Gastroesophageal sphincter (tissue), 4 donors: ENCODE results near the gene PDE6D. TPM values are rescaled to one million over a fixed set of nuclear protein-coding genes. Genes with fewer than 3 reads are reported as not detected.

ENCODE experiments used
- ATAC-seq: fragments of 150-250 bp; one replicate; pipeline ENCODE4 v1.9.1; 2016; ENCODE audit warnings: mild to moderate bottlenecking, moderate library complexity
- H3K27ac ChIP-seq, 4 donors: fragments of 200-600 bp; sonication (generic) in 3 of 4; 1 replicate in 3 of 4; 2 replicates in 1 of 4; pipeline ENCODE4 v1.5.1; 2016 to 2019
- H3K27me3 ChIP-seq: fragments of 200-600 bp; sonication (generic); one replicate; pipeline ENCODE4 v1.5.1; 2019
- H3K36me3 ChIP-seq, 2 donors: fragments of 200-600 bp; sonication (generic); one replicate each; pipeline ENCODE4 v1.5.1; 2019; ENCODE audit warnings: control low read depth in 1 of 2
- H3K4me1 ChIP-seq, 3 donors: fragments of 200-600 bp; sonication (generic); 1 replicate in 2 of 3; 2 replicates in 1 of 3; pipeline ENCODE4 v1.5.1; 2016 to 2019; ENCODE audit warnings: control low read depth in 2 of 3
- H3K4me3 ChIP-seq, 2 donors: fragments of 200-600 bp; sonication (generic); one replicate each; pipeline ENCODE4 v1.5.1; 2019; ENCODE audit warnings: mild to moderate bottlenecking in 1 of 2, moderate library complexity in 1 of 2
- H3K9me3 ChIP-seq, 3 donors: fragments of 200-600 bp; sonication (generic); one replicate each; pipeline ENCODE4 v1.5.1; 2017 to 2019; ENCODE audit warnings: control low read depth in 2 of 3
- EP300 ChIP-seq: sonication (generic); formaldehyde crosslinking; IDR thresholded peaks from one replicate; pipeline ENCODE4 v1.6.1; 2017; ENCODE audit warnings: antibody characterized with exemption, mild to moderate bottlenecking
- POLR2A ChIP-seq, 2 donors: fragments of 450-650 bp; IDR thresholded peaks; one replicate each; pipeline ENCODE4 v1.6.1; 2017; ENCODE audit warnings: antibody characterized with exemption in 2 of 2, mild to moderate bottlenecking in 2 of 2, moderate library complexity in 1 of 2
- POLR2AphosphoS5 ChIP-seq: sonication (generic); formaldehyde crosslinking; IDR thresholded peaks from one replicate; pipeline ENCODE4 v1.6.1; 2017; ENCODE audit warnings: antibody characterized with exemption
- WGBS, 2 donors: methylation state at CpG; one replicate each; pipeline ENCODE4 v1.1.5; 2018; ENCODE audit warnings: low coverage in 1 of 2; 5-methylcytosine and 5-hydroxymethylcytosine counted together
- total RNA-seq, 4 donors: library from RNA; depleted of rRNA; stranded (reverse); fragments of >200 nt; gene quantifications; one replicate each; pipeline ENCODE4 v1.1.0, GENCODE V29; 2016
- TF ChIP-seq, protein P1 (sequence below), 4 experiments: fragments of 200-600 bp in 2 of 4; fragments of 450-650 bp in 2 of 4; sonication (generic) in 1 of 4; IDR thresholded peaks; one replicate each; pipeline ENCODE4 v1.5.1; 2017 to 2019; ENCODE audit warnings: antibody characterized with exemption in 4 of 4, mild to moderate bottlenecking in 2 of 4, moderate library complexity in 2 of 4

Gene PDE6D
- total RNA-seq, 4 donors from 2014 or later = 24.3 to 33.7 (median 28.7) TPM

DNA sequence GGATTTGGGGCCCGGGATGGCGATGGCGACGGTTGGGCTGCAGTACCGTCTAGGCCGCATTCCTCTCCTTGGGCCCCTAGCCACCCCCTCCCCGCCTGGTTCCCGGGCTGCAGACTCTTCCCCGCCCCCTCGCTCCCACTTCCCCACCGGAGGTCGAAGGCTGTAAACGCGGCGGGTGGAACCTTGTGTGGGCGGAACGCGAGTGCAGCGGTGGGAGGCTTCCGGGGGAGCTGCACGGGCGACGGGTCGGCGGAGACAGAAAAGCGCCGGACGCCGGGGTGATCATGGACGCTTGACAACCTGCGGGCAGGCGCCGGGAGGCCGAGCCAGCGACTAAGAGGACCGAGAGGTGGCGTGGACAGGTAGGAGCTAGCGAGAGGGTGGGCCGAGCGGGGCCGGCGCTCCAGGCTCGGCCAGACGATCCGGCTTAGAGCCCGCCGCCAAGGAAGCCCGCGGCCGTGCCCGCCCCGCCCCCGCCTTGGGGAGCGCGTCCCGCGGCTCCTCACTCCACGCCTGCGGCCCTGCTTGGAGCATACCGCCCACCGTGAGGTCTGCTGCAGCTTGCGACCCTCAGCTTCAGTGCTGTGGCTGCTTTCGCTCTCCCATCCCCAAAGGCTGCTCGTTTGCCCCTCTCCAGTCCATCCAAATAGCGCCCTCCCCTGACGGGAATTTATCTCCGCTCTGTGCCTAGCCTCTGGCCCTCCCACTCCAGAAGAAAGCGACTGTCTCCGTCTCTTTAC lies 5.3 kb upstream of the PDE6D start, which contains the start of gene COPS7B:
Gene COPS7B, plus strand, starts transcription at position 269 of the 740 bp plus-strand sequence. CDS start 2,126 bp downstream, outside the sequence.
- TF ChIP-seq, protein P1, sequence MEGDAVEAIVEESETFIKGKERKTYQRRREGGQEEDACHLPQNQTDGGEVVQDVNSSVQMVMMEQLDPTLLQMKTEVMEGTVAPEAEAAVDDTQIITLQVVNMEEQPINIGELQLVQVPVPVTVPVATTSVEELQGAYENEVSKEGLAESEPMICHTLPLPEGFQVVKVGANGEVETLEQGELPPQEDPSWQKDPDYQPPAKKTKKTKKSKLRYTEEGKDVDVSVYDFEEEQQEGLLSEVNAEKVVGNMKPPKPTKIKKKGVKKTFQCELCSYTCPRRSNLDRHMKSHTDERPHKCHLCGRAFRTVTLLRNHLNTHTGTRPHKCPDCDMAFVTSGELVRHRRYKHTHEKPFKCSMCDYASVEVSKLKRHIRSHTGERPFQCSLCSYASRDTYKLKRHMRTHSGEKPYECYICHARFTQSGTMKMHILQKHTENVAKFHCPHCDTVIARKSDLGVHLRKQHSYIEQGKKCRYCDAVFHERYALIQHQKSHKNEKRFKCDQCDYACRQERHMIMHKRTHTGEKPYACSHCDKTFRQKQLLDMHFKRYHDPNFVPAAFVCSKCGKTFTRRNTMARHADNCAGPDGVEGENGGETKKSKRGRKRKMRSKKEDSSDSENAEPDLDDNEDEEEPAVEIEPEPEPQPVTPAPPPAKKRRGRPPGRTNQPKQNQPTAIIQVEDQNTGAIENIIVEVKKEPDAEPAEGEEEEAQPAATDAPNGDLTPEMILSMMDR (IDR thresholded peaks at IDR 0.05) = peak in 1 of 4 experiments; percentile 55
- TF ChIP-seq POLR2AphosphoS5 (peak; percentile 60), EP300 (no peak)
- H3K4me1 ChIP-seq = peaks cover 0 to 72% (median 23%) of the 10 kb centered on the region in 3 donors
- no peaks in the 10 kb centered on the region for H3K27me3 ChIP-seq
- WGBS, 2 donors = 1 to 3% methylated on average over 6 to 12 of the region's 69 CpGs
- peaks cover 0 to 28% of the 10 kb centered on the region in 2 donors for H3K36me3 ChIP-seq
- no peaks in the 10 kb centered on the region for H3K9me3 ChIP-seq
- ATAC-seq = peak; percentile 44
- peak within 1 kb of the TSS in 3 of 4 donors; percentile 78 to 87 (median 84) for H3K27ac ChIP-seq
- H3K4me3 ChIP-seq = peak within 1 kb of the TSS; percentile 94 to 96

GRCh38 chr2:231785822-231786176 lies 4.7 kb upstream of the PDE6D start:
- WGBS, 2 donors = 0 to 40% methylated on average over 1 to 6 of the region's 6 CpGs

DNA sequence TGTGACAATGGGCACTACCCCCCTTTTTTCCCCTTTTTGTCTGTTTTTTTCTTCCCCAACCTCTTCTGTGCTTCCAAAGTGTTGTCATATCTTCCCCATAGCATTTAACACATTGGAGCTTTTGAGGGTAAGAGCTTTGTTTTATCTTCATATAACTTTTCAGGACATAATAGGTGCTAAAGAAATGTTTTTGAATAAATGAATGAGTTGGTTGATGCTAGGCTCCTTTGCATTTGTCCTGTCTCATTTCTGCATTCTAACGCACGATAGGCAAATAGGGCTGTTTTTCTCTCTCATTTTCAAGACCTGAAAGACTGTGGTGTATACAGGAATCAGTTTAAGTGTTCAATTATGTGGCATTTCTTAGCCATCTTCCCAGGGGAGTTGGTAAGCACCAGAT lies 4.3 kb upstream of the PDE6D start:
- no peaks in the 10 kb centered on the region for H3K9me3 ChIP-seq
- ATAC-seq = no peak
- peaks cover 0 to 76% (median 23%) of the 10 kb centered on the region in 3 donors for H3K4me1 ChIP-seq
- no peaks in the 10 kb centered on the region for H3K27me3 ChIP-seq
- H3K27ac ChIP-seq = no peak overlapping the region
- H3K4me3 ChIP-seq = no peak overlapping the region
- TF ChIP-seq, protein P1 (IDR thresholded peaks at IDR 0.05) = no peak
- TF ChIP-seq POLR2AphosphoS5 = no peak
- TF ChIP-seq POLR2A (IDR thresholded peaks at IDR 0.05) = no peak
- TF ChIP-seq EP300 = no peak
- WGBS, 2 donors = 69 to 75% methylated on average over 2 of the region's 2 CpGs
- peaks cover 0 to 21% of the 10 kb centered on the region in 2 donors for H3K36me3 ChIP-seq

More at GRCh38 chr2:231785822-231786176, 4.7 kb upstream of the PDE6D start:
- ATAC-seq = no peak
- no peaks in the 10 kb centered on the region for H3K27me3 ChIP-seq
- H3K27ac ChIP-seq = peak overlapping the region in 3 of 4 donors; percentile 78 to 87 (median 84)
- peaks cover 0 to 23% of the 10 kb centered on the region in 2 donors for H3K36me3 ChIP-seq
- peak overlapping the region; percentile 94 to 96 for H3K4me3 ChIP-seq
- no peak for TF ChIP-seq POLR2A (IDR thresholded peaks at IDR 0.05)
- TF ChIP-seq EP300 = no peak
- no peaks in the 10 kb centered on the region for H3K9me3 ChIP-seq
- peaks cover 0 to 72% (median 23%) of the 10 kb centered on the region in 3 donors for H3K4me1 ChIP-seq

DNA sequence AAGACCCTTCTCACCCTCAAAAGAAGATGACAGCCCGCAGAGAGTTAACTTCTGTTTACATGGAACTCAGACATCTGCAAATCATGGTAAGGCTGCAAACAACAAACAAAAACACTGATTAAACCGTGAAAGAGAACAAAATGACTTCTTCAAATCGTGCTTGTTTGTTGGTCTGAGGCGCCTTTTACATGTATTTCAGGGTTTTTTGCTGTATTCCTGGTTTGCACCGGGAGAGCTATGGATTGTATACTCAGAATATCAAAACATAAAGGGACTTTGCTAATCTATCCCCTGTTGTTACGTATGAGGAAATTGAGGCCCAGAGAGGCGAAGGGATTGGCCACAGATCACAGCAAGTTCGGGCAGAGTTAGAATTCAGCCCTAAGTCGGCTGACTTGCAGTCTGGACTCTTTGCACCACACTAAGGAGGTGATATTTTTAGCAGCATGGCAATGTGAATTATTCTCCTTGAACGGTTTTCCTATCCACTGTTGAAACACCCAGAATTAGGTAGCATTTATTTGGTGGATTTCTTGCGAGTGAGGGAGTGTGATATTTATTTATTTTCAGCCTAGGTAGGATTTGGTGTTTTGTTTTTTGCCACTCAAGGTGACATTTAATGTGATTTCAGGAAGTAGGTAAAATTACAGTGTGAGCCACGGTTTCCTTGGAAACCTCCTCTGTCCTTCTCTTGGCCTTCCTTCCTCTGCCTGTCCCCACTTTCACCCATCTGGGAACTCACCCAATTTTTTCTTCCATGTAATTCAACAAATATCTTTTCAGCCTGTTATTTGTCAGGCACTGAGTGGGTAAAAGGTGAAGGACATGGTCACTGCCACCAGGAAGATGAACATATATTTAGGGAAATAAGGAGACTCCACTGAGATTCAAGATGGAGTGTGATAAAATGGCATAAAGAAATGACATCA lies 980 bp upstream of the PDE6D start:
- Histone ChIP-seq H3K27ac (peak overlapping the region; percentile 62 to 92 (median 90)), H3K36me3 (no peaks in the 10 kb centered on the region), H3K27me3 (no peaks in the 10 kb centered on the region), H3K9me3 (no peaks in the 10 kb centered on the region), H3K4me3 (peak overlapping the region; percentile 91 to 92), H3K4me1 (peaks cover 0 to 68% (median 25%) of the 10 kb centered on the region in 3 donors)
- TF ChIP-seq EP300 (no peak), POLR2A (IDR thresholded peaks at IDR 0.05) (no peak), POLR2AphosphoS5 (no peak)
- TF ChIP-seq, protein P1 (IDR thresholded peaks at IDR 0.05) = no peak
- whole genome bisulfite sequencing, 2 donors = 1 to 2% methylated on average over 12 of the region's 12 CpGs
- no peak for ATAC-seq
